Progenitor cell of endocrine pancreas (in vitro differentiated cells): ENCODE results near the gene CGB2. TPM values are rescaled to one million over a fixed set of nuclear protein-coding genes. Genes with fewer than 3 reads are reported as not detected.
A peak's percentile ranks its signal among the peaks of the same experiment; 100 is the strongest.
"Not testable (repeated sequence)": the region's sequence is repeated elsewhere in the genome, so short reads cannot be mapped to it uniquely, and the experiment has no call there.

ENCODE experiments used
- DNase-seq: peaks from one replicate; pipeline ENCODE4 v3.0.0; 2021; ENCODE audit warnings: low spot score; ENCODE audit not compliant: unreplicated experiment
- H3K27ac Mint-ChIP-seq: 2 replicates; pipeline ENCODE4 v1.8.0; 2021; ENCODE audit warnings: mild to moderate bottlenecking, moderate library complexity, mixed read lengths
- H3K27me3 Mint-ChIP-seq: 2 replicates; pipeline ENCODE4 v1.8.0; 2021; ENCODE audit warnings: mixed read lengths
- H3K36me3 Mint-ChIP-seq: 2 replicates; pipeline ENCODE4 v1.8.0; 2022; ENCODE audit warnings: mixed read lengths; ENCODE audit not compliant: insufficient read depth
- H3K4me1 Mint-ChIP-seq: 2 replicates; pipeline ENCODE4 v1.8.0; 2021; ENCODE audit warnings: low read depth, mixed read lengths
- H3K4me3 Mint-ChIP-seq: 2 replicates; pipeline ENCODE4 v1.8.0; 2021; ENCODE audit warnings: low read depth, mild to moderate bottlenecking, moderate library complexity, mixed read lengths
- H3K9me3 Mint-ChIP-seq: 2 replicates; pipeline ENCODE4 v1.8.0; 2021; ENCODE audit warnings: low read depth, mixed read lengths
- total RNA-seq: library from RNA; stranded (reverse); gene quantifications from 2 replicates; pipeline ENCODE4 v1.2.1, GENCODE V29; 2021
- TF ChIP-seq, protein P1 (sequence below): fragments of 200-600 bp; sonication (generic); IDR thresholded peaks from one replicate; pipeline ENCODE4 v1.5.0; 2021; ENCODE audit warnings: antibody characterized with exemption, mild to moderate bottlenecking; ENCODE audit not compliant: unreplicated experiment

CGB2 gene
- total RNA-seq, 1 donor from 2014 or later: not detected

DNA sequence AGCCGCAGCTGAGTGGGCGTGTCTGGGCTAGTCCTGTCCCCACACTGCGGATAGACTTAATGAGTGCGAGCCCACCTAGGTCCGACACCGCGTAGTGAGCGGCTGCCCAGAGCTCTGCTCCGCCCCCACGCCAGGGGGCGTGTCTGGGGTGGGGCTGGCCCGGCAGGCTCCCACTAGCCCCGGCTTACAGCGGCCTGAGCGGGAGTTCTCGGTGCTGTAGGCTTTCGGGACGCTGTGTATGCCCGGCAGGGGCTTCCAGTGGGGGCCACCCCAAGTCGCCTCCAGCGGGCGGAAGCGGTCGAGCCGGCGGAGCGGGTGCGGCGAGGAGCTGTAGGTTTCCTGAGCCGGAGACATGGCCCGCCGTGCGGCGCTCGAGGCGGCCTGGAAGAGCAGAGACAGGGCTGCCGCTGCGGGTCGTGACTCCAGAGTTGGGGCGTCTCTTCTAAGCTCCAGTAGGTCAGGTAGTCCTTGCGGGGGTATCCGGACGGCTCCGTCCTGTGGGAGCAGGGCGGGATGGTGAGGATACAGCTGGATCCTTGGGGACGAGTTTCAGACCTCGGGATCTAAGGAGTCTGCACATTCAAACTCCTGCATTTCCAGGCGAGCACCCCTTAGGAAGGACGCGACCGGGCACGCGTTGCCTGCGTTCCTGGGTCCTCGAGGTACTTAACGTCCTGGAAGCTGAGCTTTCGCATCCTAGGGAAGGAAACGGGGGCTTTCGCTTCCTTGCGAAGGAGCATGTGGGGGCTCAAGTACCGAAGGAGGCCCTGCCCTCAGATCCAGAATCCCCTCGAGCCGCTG is 24.6 kb downstream of the CGB2 start:
- Mint-ChIP-seq H3K4me1 (peaks cover 4% of the 10 kb centered on the region), H3K27me3 (peaks cover 67% of the 10 kb centered on the region), H3K9me3 (no peaks in the 10 kb centered on the region), H3K27ac (no peak overlapping the region), H3K4me3 (peak overlapping the region; percentile 68), H3K36me3 (no peaks in the 10 kb centered on the region)
- TF ChIP-seq, protein P1, sequence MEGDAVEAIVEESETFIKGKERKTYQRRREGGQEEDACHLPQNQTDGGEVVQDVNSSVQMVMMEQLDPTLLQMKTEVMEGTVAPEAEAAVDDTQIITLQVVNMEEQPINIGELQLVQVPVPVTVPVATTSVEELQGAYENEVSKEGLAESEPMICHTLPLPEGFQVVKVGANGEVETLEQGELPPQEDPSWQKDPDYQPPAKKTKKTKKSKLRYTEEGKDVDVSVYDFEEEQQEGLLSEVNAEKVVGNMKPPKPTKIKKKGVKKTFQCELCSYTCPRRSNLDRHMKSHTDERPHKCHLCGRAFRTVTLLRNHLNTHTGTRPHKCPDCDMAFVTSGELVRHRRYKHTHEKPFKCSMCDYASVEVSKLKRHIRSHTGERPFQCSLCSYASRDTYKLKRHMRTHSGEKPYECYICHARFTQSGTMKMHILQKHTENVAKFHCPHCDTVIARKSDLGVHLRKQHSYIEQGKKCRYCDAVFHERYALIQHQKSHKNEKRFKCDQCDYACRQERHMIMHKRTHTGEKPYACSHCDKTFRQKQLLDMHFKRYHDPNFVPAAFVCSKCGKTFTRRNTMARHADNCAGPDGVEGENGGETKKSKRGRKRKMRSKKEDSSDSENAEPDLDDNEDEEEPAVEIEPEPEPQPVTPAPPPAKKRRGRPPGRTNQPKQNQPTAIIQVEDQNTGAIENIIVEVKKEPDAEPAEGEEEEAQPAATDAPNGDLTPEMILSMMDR: peak; percentile 39
- DNase-seq: peak; percentile 51

DNA sequence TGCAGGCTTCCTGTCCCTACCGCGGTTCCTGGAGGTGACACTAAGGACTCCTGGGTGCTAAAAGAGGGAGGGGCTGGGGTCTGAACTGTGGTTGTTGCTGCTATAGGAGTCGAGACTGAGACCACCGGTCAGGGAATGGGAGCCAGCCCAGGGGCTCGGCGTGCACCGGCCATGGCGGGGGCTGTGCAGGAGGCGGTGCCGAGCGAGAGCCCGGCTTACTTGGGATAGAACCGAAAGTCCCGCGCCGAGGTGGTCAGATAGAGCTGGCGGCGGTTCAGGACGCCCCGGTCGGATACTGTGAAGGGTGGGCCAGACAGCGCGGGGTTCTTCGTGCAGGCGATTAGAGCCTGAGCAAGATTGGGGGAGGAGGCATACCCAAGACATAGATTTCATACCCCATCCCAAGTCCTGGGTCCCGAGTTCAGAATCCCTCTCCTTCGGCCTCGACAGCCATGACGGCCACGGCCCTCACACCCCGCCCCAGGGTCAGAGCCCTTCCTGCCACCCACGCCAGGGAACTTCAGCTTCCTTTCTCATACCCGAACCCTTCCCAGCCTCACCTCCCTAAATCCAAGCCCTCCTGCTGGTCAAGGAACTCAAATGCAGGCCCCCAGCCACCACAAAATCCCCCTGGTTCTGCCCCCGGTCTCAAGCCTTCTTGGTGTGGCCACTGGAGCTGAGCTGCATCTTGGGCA is 25.4 kb downstream of the CGB2 start:
- H3K27me3 Mint-ChIP-seq: peaks cover 67% of the 10 kb centered on the region
- not testable (repeated sequence) for DNase-seq, H3K36me3 Mint-ChIP-seq, H3K4me1 Mint-ChIP-seq, H3K9me3 Mint-ChIP-seq, H3K27ac Mint-ChIP-seq
- peak overlapping the region; percentile 68 for H3K4me3 Mint-ChIP-seq

DNA sequence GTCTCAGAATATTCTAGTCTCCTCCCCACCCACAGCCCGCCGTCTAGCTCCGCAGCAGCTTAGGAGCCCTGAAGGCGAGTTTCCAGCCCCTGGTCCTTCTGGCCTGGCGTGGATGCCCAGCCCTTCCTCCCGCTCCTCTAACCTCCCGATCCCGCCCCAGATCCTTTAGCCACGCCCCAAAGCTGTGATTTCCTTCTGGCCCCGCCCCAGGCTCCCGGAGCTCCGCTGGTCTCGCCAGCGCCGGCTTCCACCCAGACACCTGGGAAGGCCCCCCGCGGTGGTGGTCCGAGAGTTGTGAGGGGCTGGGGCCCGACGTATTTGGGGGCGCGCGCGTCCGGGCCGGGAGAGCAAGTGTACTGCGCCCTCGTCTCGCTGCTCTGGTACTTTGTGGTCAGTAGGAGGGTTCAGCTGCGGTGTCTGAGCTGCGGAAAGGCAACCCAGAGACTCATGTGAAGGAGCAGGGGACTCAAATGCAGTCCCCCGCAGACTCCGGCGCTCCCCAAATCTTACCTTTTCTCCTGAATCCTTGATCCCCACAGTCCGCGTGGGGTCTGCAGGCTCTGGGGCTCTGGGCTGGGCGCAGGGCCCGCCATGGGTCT is 26.0 kb downstream of the CGB2 start, which contains the start of gene CGB7:
Gene CGB7, minus strand, starts transcription at position 114 of the 599 bp plus-strand sequence. CDS start 2,374 bp downstream, outside the sequence.
- peak; percentile 53 for DNase-seq
- H3K27me3 Mint-ChIP-seq: peaks cover 67% of the 10 kb centered on the region
- TF ChIP-seq, protein P1: no peak
- no peaks in the 10 kb centered on the region for H3K9me3 Mint-ChIP-seq
- H3K4me1 Mint-ChIP-seq: peaks cover 4% of the 10 kb centered on the region
- no peaks in the 10 kb centered on the region for H3K36me3 Mint-ChIP-seq
- H3K27ac Mint-ChIP-seq: no peak within 1 kb of the TSS
- H3K4me3 Mint-ChIP-seq: peak within 1 kb of the TSS; percentile 68

DNA sequence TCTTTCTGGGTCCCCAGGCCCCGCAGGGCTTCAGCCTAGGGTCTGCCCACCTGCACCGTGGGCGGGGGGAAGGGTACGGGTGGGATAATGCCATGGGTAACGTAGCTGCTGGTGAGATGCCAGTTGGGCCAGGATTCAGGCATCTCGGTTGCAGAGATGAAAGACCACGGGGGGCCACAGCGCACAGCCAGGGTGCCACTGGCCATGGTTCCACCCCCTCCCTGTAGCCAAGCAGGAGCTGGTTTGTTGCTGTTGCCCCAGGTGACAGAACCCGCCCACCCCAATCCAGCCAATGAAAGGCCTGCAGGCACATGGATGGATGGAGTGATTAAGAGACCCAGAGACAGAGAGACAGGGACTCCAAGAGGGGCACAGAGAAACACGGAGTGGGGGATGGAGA is 26.9 kb downstream of the CGB2 start:
- no peak for DNase-seq
- peaks cover 72% of the 10 kb centered on the region for H3K27me3 Mint-ChIP-seq
- H3K27ac Mint-ChIP-seq: no peak overlapping the region
- no peaks in the 10 kb centered on the region for H3K36me3 Mint-ChIP-seq
- no peaks in the 10 kb centered on the region for H3K9me3 Mint-ChIP-seq
- no peak overlapping the region for H3K4me3 Mint-ChIP-seq
- TF ChIP-seq, protein P1: no peak
- peaks cover 4% of the 10 kb centered on the region for H3K4me1 Mint-ChIP-seq

DNA sequence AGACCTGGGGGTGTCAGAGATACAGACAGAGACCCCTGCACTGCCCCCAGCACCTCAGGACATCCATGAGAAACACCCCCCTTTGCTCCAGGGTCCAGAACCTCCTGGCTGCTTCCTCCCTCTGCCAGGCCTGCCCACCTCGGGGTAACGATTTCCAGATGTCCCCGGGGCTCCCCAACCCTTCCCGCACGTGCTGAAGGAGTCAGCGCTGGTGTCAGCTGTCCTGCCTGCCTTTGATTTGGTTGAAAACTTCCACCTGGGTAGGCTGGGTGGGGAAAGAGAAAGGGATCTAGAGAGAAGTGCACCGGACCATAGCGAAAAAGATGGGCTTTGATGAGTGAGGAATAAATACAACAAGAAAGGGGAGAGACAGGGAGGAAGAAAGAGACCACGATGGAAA is 27.4 kb downstream of the CGB2 start:
- Mint-ChIP-seq H3K9me3 (no peaks in the 10 kb centered on the region), H3K36me3 (no peaks in the 10 kb centered on the region), H3K27me3 (peaks cover 70% of the 10 kb centered on the region), H3K27ac (no peak overlapping the region), H3K4me3 (no peak overlapping the region), H3K4me1 (peaks cover 4% of the 10 kb centered on the region)
- TF ChIP-seq, protein P1: no peak
- DNase-seq: no peak
